ENCODE measurements around the gene RERE. TPM values are rescaled to one million over a fixed set of nuclear protein-coding genes. Genes with fewer than 3 reads are reported as not detected.

The RERE gene
- polyA plus RNA-seq, 2 donors: 14.0 to 24.4 TPM

DNA sequence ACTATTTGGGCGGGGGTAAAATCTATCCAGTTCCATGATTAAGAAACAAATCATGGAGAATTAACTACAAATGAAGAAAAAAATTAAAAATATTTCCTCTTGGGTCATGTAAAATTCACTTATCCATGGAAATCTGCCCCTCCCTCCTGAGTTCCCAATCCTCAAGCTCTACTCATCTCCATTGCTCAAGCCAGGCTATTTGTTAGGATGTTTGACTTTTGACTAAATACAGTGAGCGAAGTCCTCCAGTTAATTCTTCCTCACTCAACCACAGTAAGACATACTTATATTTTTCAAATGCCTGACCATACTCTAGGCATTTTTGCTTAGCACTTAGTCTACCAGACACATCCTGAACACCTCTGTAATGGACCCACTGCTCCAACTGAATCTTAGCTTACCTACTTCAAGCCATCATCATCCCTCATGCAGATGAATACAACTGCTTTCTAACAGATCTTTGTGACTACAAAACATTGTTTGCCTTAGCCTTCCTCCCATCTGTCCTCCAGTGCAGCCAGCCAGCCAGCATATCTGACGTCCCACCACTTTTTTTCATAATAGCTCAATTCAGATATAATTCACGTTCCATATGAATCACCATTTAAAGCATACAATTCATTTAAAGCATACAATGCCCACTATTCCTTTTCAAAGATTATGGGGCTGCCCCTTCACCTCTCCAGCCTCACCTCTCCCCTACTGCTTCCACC, 154.2 kb downstream of the RERE start:
- Histone ChIP-seq H3K4me3 (ENCODE audit: low read depth in 1 of 2, low read length in 2 of 2) (no peak overlapping the region), H3K4me1 (ENCODE audit: control insufficient read depth in 2 of 2, insufficient read depth in 2 of 2, low read length in 1 of 2) (peaks cover 6 to 11% of the 10 kb centered on the region in 2 donors), H3K27me3 (ENCODE audit: control insufficient read depth in 1 of 2, insufficient read depth in 2 of 2, low read length in 2 of 2) (no peaks in the 10 kb centered on the region), H3K27ac (ENCODE audit: low read depth in 2 of 2, low read length in 1 of 2) (peak overlapping the region in 1 of 2 donors; percentile 40), H3K36me3 (ENCODE audit: control insufficient read depth in 2 of 2, insufficient read depth in 2 of 2, low read length in 1 of 2) (no peaks in the 10 kb centered on the region), H3K9me3 (ENCODE audit: control insufficient read depth in 2 of 2, insufficient read depth in 1 of 2, low read depth in 1 of 2, low read length in 1 of 2) (no peaks in the 10 kb centered on the region)
- 86 to 90% methylated on average over 4 of the region's 4 CpGs for WGBS, 2 donors

DNA sequence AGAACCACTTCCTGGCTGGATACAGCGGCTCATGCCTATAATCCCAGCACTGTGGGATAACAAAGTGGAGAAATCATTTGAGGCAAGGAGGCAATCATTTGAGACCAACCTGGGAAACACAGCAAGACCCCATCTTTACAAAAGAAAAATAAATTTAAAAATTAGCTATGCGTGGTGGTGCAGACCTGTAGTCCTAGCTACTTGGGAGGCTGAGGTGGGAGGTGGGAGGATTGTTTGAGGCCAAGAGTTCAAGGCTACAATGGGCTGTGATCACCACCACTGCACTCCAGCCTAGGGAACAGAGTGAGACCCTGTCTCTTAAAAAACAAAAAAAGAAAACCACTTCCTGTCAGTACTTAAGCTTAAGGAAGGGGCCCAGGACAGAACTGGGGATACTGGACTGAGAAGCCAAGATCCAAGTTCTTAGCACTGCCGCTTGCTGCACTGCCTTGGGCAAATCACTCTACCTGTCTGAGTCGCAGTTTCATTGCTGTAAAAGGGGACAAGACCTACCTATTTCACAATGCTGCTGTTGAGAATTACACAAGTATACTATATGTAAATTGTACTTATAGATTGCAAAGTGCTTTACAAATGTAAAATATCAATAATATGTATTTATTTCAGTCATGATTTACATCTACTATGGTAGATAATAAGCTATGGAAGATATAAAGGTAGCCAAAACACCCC, 154.9 kb downstream of the RERE start:
- Histone ChIP-seq H3K36me3 (ENCODE audit: control insufficient read depth in 2 of 2, insufficient read depth in 2 of 2, low read length in 1 of 2) (no peaks in the 10 kb centered on the region), H3K9me3 (ENCODE audit: control insufficient read depth in 2 of 2, insufficient read depth in 1 of 2, low read depth in 1 of 2, low read length in 1 of 2) (no peaks in the 10 kb centered on the region), H3K27ac (ENCODE audit: low read depth in 2 of 2, low read length in 1 of 2) (peak overlapping the region in 1 of 2 donors; percentile 29), H3K4me3 (ENCODE audit: low read depth in 1 of 2, low read length in 2 of 2) (no peak overlapping the region), H3K4me1 (ENCODE audit: control insufficient read depth in 2 of 2, insufficient read depth in 2 of 2, low read length in 1 of 2) (peaks cover 6 to 11% of the 10 kb centered on the region in 2 donors), H3K27me3 (ENCODE audit: control insufficient read depth in 1 of 2, insufficient read depth in 2 of 2, low read length in 2 of 2) (no peaks in the 10 kb centered on the region)
- 81 to 90% methylated on average over 4 of the region's 4 CpGs for WGBS, 2 donors

- Histone ChIP-seq H3K27me3 (ENCODE audit: control insufficient read depth in 1 of 2, insufficient read depth in 2 of 2, low read length in 2 of 2) (no peaks in the 10 kb centered on the region), H3K27ac (ENCODE audit: low read depth in 2 of 2, low read length in 1 of 2) (peak overlapping the region; percentile 14 to 57), H3K36me3 (ENCODE audit: control insufficient read depth in 2 of 2, insufficient read depth in 2 of 2, low read length in 1 of 2) (no peaks in the 10 kb centered on the region), H3K4me1 (ENCODE audit: control insufficient read depth in 2 of 2, insufficient read depth in 2 of 2, low read length in 1 of 2) (peaks cover 6 to 11% of the 10 kb centered on the region in 2 donors), H3K4me3 (ENCODE audit: low read depth in 1 of 2, low read length in 2 of 2) (no peak overlapping the region), H3K9me3 (ENCODE audit: control insufficient read depth in 2 of 2, insufficient read depth in 1 of 2, low read depth in 1 of 2, low read length in 1 of 2) (no peaks in the 10 kb centered on the region)
- 39 to 48% methylated on average over 8 of the region's 8 CpGs for WGBS, 2 donors
These were observed 156.0 kb downstream of the RERE start for GRCh38 chr1:8661185-8662110.

GRCh38 chr1:8660411-8660828, 157.0 kb downstream of the RERE start:
- H3K9me3 ChIP-seq (ENCODE audit: control insufficient read depth in 2 of 2, insufficient read depth in 1 of 2, low read depth in 1 of 2, low read length in 1 of 2): no peaks in the 10 kb centered on the region
- H3K27me3 ChIP-seq (ENCODE audit: control insufficient read depth in 1 of 2, insufficient read depth in 2 of 2, low read length in 2 of 2): no peaks in the 10 kb centered on the region
- no peaks in the 10 kb centered on the region for H3K36me3 ChIP-seq (ENCODE audit: control insufficient read depth in 2 of 2, insufficient read depth in 2 of 2, low read length in 1 of 2)
- H3K27ac ChIP-seq (ENCODE audit: low read depth in 2 of 2, low read length in 1 of 2): peak overlapping the region in 1 of 2 donors; percentile 29
- H3K4me3 ChIP-seq (ENCODE audit: low read depth in 1 of 2, low read length in 2 of 2): no peak overlapping the region
- WGBS, 2 donors: 18 to 30% methylated on average over 5 of the region's 5 CpGs
- peaks cover 6 to 9% of the 10 kb centered on the region in 2 donors for H3K4me1 ChIP-seq (ENCODE audit: control insufficient read depth in 2 of 2, insufficient read depth in 2 of 2, low read length in 1 of 2)

- H3K27ac ChIP-seq (ENCODE audit: low read depth in 2 of 2, low read length in 1 of 2): no peak overlapping the region
- H3K4me1 ChIP-seq (ENCODE audit: control insufficient read depth in 2 of 2, insufficient read depth in 2 of 2, low read length in 1 of 2): peaks cover 6 to 9% of the 10 kb centered on the region in 2 donors
These were observed 157.8 kb downstream of the RERE start for GRCh38 chr1:8659593-8659992.

GRCh38 chr1:8653878-8654277, 163.6 kb downstream of the RERE start:
- Histone ChIP-seq H3K9me3 (ENCODE audit: control insufficient read depth in 2 of 2, insufficient read depth in 1 of 2, low read depth in 1 of 2, low read length in 1 of 2) (no peaks in the 10 kb centered on the region), H3K27ac (ENCODE audit: low read depth in 2 of 2, low read length in 1 of 2) (no peak overlapping the region), H3K36me3 (ENCODE audit: control insufficient read depth in 2 of 2, insufficient read depth in 2 of 2, low read length in 1 of 2) (no peaks in the 10 kb centered on the region), H3K4me3 (ENCODE audit: low read depth in 1 of 2, low read length in 2 of 2) (no peak overlapping the region), H3K27me3 (ENCODE audit: control insufficient read depth in 1 of 2, insufficient read depth in 2 of 2, low read length in 2 of 2) (no peaks in the 10 kb centered on the region), H3K4me1 (ENCODE audit: control insufficient read depth in 2 of 2, insufficient read depth in 2 of 2, low read length in 1 of 2) (no peaks in the 10 kb centered on the region)
- WGBS, 2 donors: 92 to 93% methylated on average over 4 of the region's 4 CpGs

More at GRCh38 chr1:8659593-8659992, 157.8 kb downstream of the RERE start:
- H3K9me3 ChIP-seq (ENCODE audit: control insufficient read depth in 2 of 2, insufficient read depth in 1 of 2, low read depth in 1 of 2, low read length in 1 of 2): no peaks in the 10 kb centered on the region
- H3K27me3 ChIP-seq (ENCODE audit: control insufficient read depth in 1 of 2, insufficient read depth in 2 of 2, low read length in 2 of 2): no peaks in the 10 kb centered on the region
- H3K36me3 ChIP-seq (ENCODE audit: control insufficient read depth in 2 of 2, insufficient read depth in 2 of 2, low read length in 1 of 2): no peaks in the 10 kb centered on the region
- no peak overlapping the region for H3K4me3 ChIP-seq (ENCODE audit: low read depth in 1 of 2, low read length in 2 of 2)

GRCh38 chr1:8652467-8653046, 164.9 kb downstream of the RERE start:
- 66 to 75% methylated on average over 7 of the region's 7 CpGs for WGBS, 2 donors
- H3K9me3 ChIP-seq (ENCODE audit: control insufficient read depth in 2 of 2, insufficient read depth in 1 of 2, low read depth in 1 of 2, low read length in 1 of 2): no peaks in the 10 kb centered on the region
- no peaks in the 10 kb centered on the region for H3K27me3 ChIP-seq (ENCODE audit: control insufficient read depth in 1 of 2, insufficient read depth in 2 of 2, low read length in 2 of 2)
- no peak overlapping the region for H3K27ac ChIP-seq (ENCODE audit: low read depth in 2 of 2, low read length in 1 of 2)
- H3K36me3 ChIP-seq (ENCODE audit: control insufficient read depth in 2 of 2, insufficient read depth in 2 of 2, low read length in 1 of 2): no peaks in the 10 kb centered on the region
- H3K4me1 ChIP-seq (ENCODE audit: control insufficient read depth in 2 of 2, insufficient read depth in 2 of 2, low read length in 1 of 2): no peaks in the 10 kb centered on the region
- no peak overlapping the region for H3K4me3 ChIP-seq (ENCODE audit: low read depth in 1 of 2, low read length in 2 of 2)

DNA sequence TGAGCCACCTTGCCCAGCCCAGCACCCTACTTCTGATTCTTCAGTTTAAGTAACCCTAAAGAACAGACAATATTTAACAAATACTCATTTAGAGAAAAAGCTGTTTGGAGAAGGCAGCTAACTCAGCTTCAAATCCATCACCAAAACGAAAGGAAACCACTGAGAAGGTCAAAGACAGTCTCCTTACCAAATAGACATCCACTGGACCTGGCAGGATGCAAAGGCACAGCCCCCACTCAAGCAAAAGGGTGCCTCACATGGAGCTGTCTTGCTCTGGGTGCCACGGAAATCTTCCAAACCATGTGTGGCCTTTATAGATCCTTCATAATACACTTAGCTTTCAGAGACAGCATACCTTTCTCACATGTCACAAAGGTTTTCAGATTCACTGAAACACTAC, 165.5 kb downstream of the RERE start:
- H3K36me3 ChIP-seq (ENCODE audit: control insufficient read depth in 2 of 2, insufficient read depth in 2 of 2, low read length in 1 of 2): no peaks in the 10 kb centered on the region
- H3K27ac ChIP-seq (ENCODE audit: low read depth in 2 of 2, low read length in 1 of 2): no peak overlapping the region
- WGBS, 2 donors: 70 to 81% methylated on average over 2 of the region's 2 CpGs
- H3K27me3 ChIP-seq (ENCODE audit: control insufficient read depth in 1 of 2, insufficient read depth in 2 of 2, low read length in 2 of 2): no peaks in the 10 kb centered on the region
- no peaks in the 10 kb centered on the region for H3K9me3 ChIP-seq (ENCODE audit: control insufficient read depth in 2 of 2, insufficient read depth in 1 of 2, low read depth in 1 of 2, low read length in 1 of 2)
- no peak overlapping the region for H3K4me3 ChIP-seq (ENCODE audit: low read depth in 1 of 2, low read length in 2 of 2)
- H3K4me1 ChIP-seq (ENCODE audit: control insufficient read depth in 2 of 2, insufficient read depth in 2 of 2, low read length in 1 of 2): no peaks in the 10 kb centered on the region

DNA sequence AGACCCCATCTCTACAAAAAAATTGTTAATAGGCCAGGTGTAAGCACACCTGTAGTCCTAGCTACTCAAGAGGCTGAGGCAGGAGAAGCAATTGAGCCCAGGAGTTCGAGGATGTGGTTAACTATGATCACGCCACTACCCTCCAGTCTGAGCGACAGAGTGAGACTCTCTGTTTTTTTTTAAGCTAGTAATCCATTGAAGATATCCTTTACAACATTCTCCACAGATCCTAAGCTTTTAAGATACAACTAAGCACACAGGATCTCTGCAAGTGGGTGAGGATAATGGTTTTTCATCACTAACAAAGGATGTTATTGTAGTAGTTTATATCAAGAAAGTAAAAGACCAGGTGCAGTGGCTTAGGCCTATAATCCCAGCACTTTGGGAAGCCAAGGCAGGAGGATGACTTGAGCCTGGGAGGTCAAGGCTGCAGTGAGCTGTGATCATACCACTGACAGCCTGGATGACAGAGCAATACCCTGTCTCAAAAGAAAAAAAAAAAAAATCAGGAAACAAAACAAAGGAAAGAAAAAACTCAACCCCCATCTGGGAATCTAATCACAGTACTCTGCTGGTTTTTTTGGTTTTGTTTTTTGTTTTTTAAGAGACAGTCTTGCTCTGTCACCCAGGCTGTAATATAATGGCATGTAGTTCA, 166.1 kb downstream of the RERE start:
- 75 to 76% methylated on average over 3 of the region's 3 CpGs for WGBS, 2 donors
- no peak overlapping the region for H3K27ac ChIP-seq (ENCODE audit: low read depth in 2 of 2, low read length in 1 of 2)
- H3K9me3 ChIP-seq (ENCODE audit: control insufficient read depth in 2 of 2, insufficient read depth in 1 of 2, low read depth in 1 of 2, low read length in 1 of 2): no peaks in the 10 kb centered on the region
- no peaks in the 10 kb centered on the region for H3K4me1 ChIP-seq (ENCODE audit: control insufficient read depth in 2 of 2, insufficient read depth in 2 of 2, low read length in 1 of 2)
- H3K27me3 ChIP-seq (ENCODE audit: control insufficient read depth in 1 of 2, insufficient read depth in 2 of 2, low read length in 2 of 2): no peaks in the 10 kb centered on the region
- H3K36me3 ChIP-seq (ENCODE audit: control insufficient read depth in 2 of 2, insufficient read depth in 2 of 2, low read length in 1 of 2): no peaks in the 10 kb centered on the region
- H3K4me3 ChIP-seq (ENCODE audit: low read depth in 1 of 2, low read length in 2 of 2): no peak overlapping the region
